ENCODE data around the gene EPB41L1. TPM values are rescaled to one million over a fixed set of nuclear protein-coding genes. Genes with fewer than 3 reads are reported as not detected.
A peak's percentile ranks its signal among the peaks of the same experiment; 100 is the strongest.

The EPB41L1 gene
- total RNA-seq, 1 donor from 2014 or later = 2.1 TPM

DNA sequence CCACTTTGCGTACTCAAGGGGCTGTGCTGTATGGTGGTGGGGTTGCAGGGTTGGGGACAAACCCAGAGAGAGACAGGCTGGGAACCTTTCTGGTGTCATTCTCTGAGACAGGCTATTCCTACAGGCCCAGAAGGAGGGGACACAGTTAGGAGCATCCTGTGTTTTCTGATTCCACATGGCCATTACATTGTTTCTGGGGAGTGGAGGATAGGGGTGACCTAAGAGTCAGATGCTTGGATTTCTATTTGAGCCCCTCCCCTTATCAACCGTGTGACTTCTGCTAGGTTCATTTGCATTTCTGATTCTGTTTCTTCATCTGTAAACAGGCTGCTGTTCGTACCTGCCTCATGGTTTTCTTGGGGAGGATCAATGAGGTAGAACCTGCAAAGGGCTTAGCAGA is 29.4 kb upstream of the EPB41L1 start:
- DNase-seq (ENCODE audit: low read depth) (no peak), FAIRE-seq (no peak)
- TF ChIP-seq, protein P1, sequence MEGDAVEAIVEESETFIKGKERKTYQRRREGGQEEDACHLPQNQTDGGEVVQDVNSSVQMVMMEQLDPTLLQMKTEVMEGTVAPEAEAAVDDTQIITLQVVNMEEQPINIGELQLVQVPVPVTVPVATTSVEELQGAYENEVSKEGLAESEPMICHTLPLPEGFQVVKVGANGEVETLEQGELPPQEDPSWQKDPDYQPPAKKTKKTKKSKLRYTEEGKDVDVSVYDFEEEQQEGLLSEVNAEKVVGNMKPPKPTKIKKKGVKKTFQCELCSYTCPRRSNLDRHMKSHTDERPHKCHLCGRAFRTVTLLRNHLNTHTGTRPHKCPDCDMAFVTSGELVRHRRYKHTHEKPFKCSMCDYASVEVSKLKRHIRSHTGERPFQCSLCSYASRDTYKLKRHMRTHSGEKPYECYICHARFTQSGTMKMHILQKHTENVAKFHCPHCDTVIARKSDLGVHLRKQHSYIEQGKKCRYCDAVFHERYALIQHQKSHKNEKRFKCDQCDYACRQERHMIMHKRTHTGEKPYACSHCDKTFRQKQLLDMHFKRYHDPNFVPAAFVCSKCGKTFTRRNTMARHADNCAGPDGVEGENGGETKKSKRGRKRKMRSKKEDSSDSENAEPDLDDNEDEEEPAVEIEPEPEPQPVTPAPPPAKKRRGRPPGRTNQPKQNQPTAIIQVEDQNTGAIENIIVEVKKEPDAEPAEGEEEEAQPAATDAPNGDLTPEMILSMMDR (IDR thresholded peaks at IDR 0.05; ENCODE audit: insufficient read depth, low read length, severe bottlenecking) = no peak
- Histone ChIP-seq H3K36me3 (ENCODE audit: control insufficient read depth, insufficient read depth, low read length) (no peaks in the 10 kb centered on the region), H3K4me3 (ENCODE audit: low read depth, low read length) (no peak overlapping the region), H3K27me3 (ENCODE audit: control insufficient read depth, insufficient read depth, low read length) (no peaks in the 10 kb centered on the region)

DNA sequence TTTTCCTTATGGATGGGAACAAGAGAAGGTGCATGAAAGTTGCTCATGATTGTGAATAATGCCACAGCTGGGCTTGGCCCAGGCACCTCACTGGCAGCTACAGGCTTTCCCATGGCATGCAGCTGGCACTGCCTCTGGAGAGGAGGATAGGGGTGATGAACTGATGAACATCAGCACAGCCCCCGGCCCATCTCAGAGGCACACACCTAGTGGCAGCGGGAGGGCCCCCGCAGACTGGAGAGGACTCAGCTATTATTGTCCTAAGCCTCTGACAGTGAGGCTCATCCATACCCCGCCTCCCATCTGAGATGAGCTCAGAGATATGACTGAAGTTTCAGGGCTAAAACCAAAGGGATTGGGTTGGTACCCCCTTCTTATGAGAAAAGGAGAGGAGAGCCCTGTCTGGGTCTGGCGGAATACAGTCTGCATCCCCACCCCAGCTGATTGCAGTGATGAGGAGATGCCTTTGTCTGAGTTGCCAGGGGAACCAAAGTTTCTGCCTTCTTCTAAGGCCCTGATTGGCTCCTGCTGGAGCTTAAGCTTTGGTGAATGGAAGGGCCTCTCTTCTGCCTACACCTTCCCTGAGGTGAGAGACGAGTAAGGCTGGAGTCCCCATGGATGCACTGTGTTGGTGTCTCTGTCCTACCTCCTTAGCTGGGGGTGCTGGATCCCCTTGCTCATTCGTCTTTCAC is 27.6 kb upstream of the EPB41L1 start:
- no peak for DNase-seq (ENCODE audit: low read depth)
- FAIRE-seq = no peak
- Histone ChIP-seq H3K27me3 (ENCODE audit: control insufficient read depth, insufficient read depth, low read length) (no peaks in the 10 kb centered on the region), H3K36me3 (ENCODE audit: control insufficient read depth, insufficient read depth, low read length) (no peaks in the 10 kb centered on the region), H3K4me3 (ENCODE audit: low read depth, low read length) (no peak overlapping the region)
- TF ChIP-seq, protein P1 (IDR thresholded peaks at IDR 0.05; ENCODE audit: insufficient read depth, low read length, severe bottlenecking) = no peak

DNA sequence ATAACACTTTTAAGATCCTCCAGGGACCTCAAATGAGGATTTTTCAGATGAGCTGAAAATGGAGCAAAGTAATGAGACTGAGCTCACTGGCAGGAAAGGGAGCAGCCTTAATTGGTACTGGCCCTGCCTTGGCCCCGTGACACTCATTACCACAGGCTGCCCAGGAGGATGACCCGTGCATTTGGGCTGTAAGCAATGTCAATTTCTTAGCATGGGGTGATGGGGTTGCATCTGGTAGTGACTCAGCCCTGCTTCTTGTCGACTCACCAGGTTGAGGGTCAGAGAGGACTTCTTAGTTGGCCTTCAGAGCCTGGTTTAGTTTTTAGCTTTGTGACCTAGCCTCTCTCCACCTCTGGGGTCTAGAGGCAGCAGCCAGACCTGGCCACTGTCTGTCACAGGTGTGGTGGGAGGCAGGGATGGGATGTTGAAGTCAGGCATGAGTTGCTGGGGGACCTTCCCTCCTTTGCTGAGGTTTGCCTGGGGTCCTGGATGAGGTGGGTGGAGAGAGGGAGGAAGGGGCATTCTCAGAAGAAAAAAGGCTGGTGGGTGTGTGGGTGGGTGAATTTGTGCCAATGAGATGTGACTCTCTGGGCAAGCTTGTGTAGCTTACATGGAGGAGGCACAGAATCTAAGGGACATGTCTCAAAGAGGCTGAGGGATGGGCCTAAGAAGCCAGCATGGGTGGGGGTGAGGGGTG is 25.9 kb upstream of the EPB41L1 start:
- Histone ChIP-seq H3K4me3 (ENCODE audit: low read depth, low read length) (no peak overlapping the region), H3K36me3 (ENCODE audit: control insufficient read depth, insufficient read depth, low read length) (no peaks in the 10 kb centered on the region), H3K27me3 (ENCODE audit: control insufficient read depth, insufficient read depth, low read length) (no peaks in the 10 kb centered on the region)
- TF ChIP-seq, protein P1 (IDR thresholded peaks at IDR 0.05; ENCODE audit: insufficient read depth, low read length, severe bottlenecking) = no peak
- no peak for FAIRE-seq
- peak; percentile 41 for DNase-seq (ENCODE audit: low read depth)

DNA sequence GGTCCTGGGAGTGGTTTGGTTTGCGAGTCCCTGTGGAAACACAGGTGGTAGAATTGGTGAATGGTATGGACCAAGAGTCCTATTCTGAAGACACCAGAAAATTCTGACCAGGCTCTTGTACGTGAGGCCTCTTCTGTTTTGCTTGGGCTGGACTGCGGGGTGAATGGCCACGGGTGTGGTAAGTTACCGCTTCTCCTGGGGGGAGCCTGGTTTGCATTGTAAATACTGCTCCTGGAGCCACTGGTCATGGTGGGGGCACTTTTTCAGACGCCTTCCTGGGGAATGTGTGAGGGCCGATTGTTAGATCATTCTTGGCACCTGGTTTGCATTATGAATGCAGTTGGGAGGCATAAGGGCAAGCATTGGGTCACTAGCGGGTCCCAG is 25.4 kb upstream of the EPB41L1 start:
- Histone ChIP-seq H3K36me3 (ENCODE audit: control insufficient read depth, insufficient read depth, low read length) (no peaks in the 10 kb centered on the region), H3K4me3 (ENCODE audit: low read depth, low read length) (no peak overlapping the region), H3K27me3 (ENCODE audit: control insufficient read depth, insufficient read depth, low read length) (no peaks in the 10 kb centered on the region)
- TF ChIP-seq, protein P1 (IDR thresholded peaks at IDR 0.05; ENCODE audit: insufficient read depth, low read length, severe bottlenecking) = no peak
- no peak for DNase-seq (ENCODE audit: low read depth)
- FAIRE-seq = no peak

DNA sequence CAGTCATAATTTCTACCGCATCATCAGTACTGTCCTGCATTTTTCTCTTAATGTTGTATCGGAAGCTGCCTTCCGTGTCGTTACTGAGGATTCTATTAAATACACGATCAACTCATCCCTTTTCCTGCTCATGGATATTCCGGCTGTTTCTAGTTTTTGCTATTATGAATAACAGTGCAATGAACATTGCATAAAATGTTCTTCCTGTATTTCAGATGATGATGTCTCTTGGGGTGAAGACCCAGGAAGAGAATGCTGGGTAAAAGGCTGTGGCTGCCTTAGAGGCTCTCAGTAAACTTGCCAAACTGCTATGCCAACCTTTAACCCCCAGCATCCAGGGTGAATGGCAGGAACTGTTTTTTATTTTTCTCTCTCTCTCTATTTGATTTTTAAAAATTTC is 24.1 kb upstream of the EPB41L1 start:
- TF ChIP-seq, protein P1 (IDR thresholded peaks at IDR 0.05; ENCODE audit: insufficient read depth, low read length, severe bottlenecking) = no peak
- DNase-seq (ENCODE audit: low read depth) (no peak), FAIRE-seq (no peak)
- H3K27me3 ChIP-seq (ENCODE audit: control insufficient read depth, insufficient read depth, low read length) = no peaks in the 10 kb centered on the region
- H3K36me3 ChIP-seq (ENCODE audit: control insufficient read depth, insufficient read depth, low read length) = no peaks in the 10 kb centered on the region
- no peak overlapping the region for H3K4me3 ChIP-seq (ENCODE audit: low read depth, low read length)
